Measurements from ENCODE around the gene ISCA1.

Gene ISCA1

GRCh38 chr9:86282979-86283535 is 719 bp upstream of the ISCA1 start:
- DNase-seq, result no peak

- DNase-seq, result peak; percentile 51
Measured at GRCh38 chr9:86281593-86282076, 703 bp downstream of the ISCA1 start.

- no peak for DNase-seq
Measured at GRCh38 chr9:86280580-86280979, 1.8 kb downstream of the ISCA1 start.

GRCh38 chr9:86279839-86280238 is 2.5 kb downstream of the ISCA1 start:
- no peak for DNase-seq

GRCh38 chr9:86277072-86277471 is 5.3 kb downstream of the ISCA1 start:
- DNase-seq, result no peak

- no peak for DNase-seq
Measured at GRCh38 chr9:86275962-86276361, 6.4 kb downstream of the ISCA1 start.

GRCh38 chr9:86274821-86275643 is 7.3 kb downstream of the ISCA1 start:
- DNase-seq, result no peak

- no peak for DNase-seq
Measured at GRCh38 chr9:86272221-86272620, 10.1 kb downstream of the ISCA1 start.

- DNase-seq, result no peak
Measured at GRCh38 chr9:86263876-86264275, 18.5 kb downstream of the ISCA1 start.

GRCh38 chr9:86262492-86262891 is 19.8 kb downstream of the ISCA1 start:
- DNase-seq, result no peak

GRCh38 chr9:86259557-86259956 is 22.8 kb downstream of the ISCA1 start, which contains the start of gene C9orf153:
C9orf153 (minus strand) TSS chr9:86259657; CDS start chr9:86229603, 30,054 bp downstream.
- DNase-seq, result no peak

GRCh38 chr9:86257391-86257790 is 24.9 kb downstream of the ISCA1 start:
- no peak for DNase-seq

GRCh38 chr9:86256653-86257052 is 25.7 kb downstream of the ISCA1 start:
- no peak for DNase-seq

- DNase-seq, result no peak
Measured at GRCh38 chr9:86253577-86253976, 28.8 kb downstream of the ISCA1 start.

GRCh38 chr9:86252870-86253269 is 29.5 kb downstream of the ISCA1 start:
- no peak for DNase-seq

- no peak for DNase-seq
Measured at GRCh38 chr9:86250123-86250522, 32.2 kb downstream of the ISCA1 start.

GRCh38 chr9:86248746-86249145 is 33.6 kb downstream of the ISCA1 start:
- DNase-seq, result no peak

- DNase-seq, result no peak
Measured at GRCh38 chr9:86246752-86247161, 35.6 kb downstream of the ISCA1 start.

- no peak for DNase-seq
Measured at GRCh38 chr9:86242071-86242470, 40.3 kb downstream of the ISCA1 start.

- no peak for DNase-seq
Measured at GRCh38 chr9:86241216-86241615, 41.1 kb downstream of the ISCA1 start.

- peak; percentile 17 for DNase-seq
Measured at GRCh38 chr9:86238861-86239770, 43.2 kb downstream of the ISCA1 start.

- no peak for DNase-seq
Measured at GRCh38 chr9:86230858-86231257, 51.5 kb downstream of the ISCA1 start.

GRCh38 chr9:86222667-86223066 is 59.7 kb downstream of the ISCA1 start:
- no peak for DNase-seq
